Heart left ventricle (tissue), 11 donors: ENCODE data around the gene GK2. TPM values are rescaled to one million over a fixed set of nuclear protein-coding genes. Genes with fewer than 3 reads are reported as not detected.

ENCODE experiments used
- polyA plus RNA-seq, 2 donors: library from polyadenylated mRNA; stranded (reverse); fragments of 200-250 nt; gene quantifications; one replicate each; pipeline ENCODE4 v1.2.3, GENCODE V29; 2013
- total RNA-seq, 9 donors: library from RNA; depleted of rRNA in 2 of 9; stranded (reverse); fragments of >200 nt in 2 of 9; fragmentation: NEBNext Ultra II Directional in 3 of 9; extraction: Animal tissue kit (Norgen Biotek cat#: 25700) in 3 of 9; gene quantifications; one replicate each; pipeline versions ENCODE4 v1.1.0 to v1.2.4, GENCODE V29; 2016 to 2023
- donor health status: ischemic (EF 13 %, LVEDD 7.1; RV severe dilation, severe dysfunction).
- donor health status: healthy with polysubstance abuse.
- donor health status: DM: no; HTN: yes; CAD: no.
- donor health status: DM: no; HTN: no; CAD: no.
- donor health status: ischemic (EF 25% LVEDD 5.7; RV mildly dilated, moderate dysfunction).
- donor health status: healthy.
- donor health status: DM: yes; HTN: yes; CAD: no.
- donor health status: PGD.
- donor health status: nonischemic (EF 23%, LVEDD 6.1; RV moderate dilation, normal function).

The GK2 gene
- total and polyA plus RNA-seq, 11 donors = not detected

Other genes with a start within 250 kb of the GK2 start
- not detected for gene NAA11, start 82.2 kb downstream of the GK2 start, total RNA-seq
- gene NAA11, start 82.2 kb downstream of the GK2 start, polyA plus RNA-seq = not detected